Glutamatergic neuron (in vitro differentiated cells): ENCODE measurements around the gene HEXD. TPM values are rescaled to one million over a fixed set of nuclear protein-coding genes. Genes with fewer than 3 reads are reported as not detected.

Experiments
- DNase-seq: peaks from one replicate; pipeline ENCODE4 v3.0.0; 2022
- H3K27ac Mint-ChIP-seq: one replicate; pipeline ENCODE4 v1.8.0; 2020; ENCODE audit warnings: mild to moderate bottlenecking, mixed read lengths, inconsistent platforms; ENCODE audit not compliant: unreplicated experiment
- H3K27me3 Mint-ChIP-seq: one replicate; pipeline ENCODE4 v1.8.0; 2020; ENCODE audit warnings: mild to moderate bottlenecking, moderate library complexity, mixed read lengths, inconsistent platforms; ENCODE audit not compliant: unreplicated experiment
- H3K36me3 Mint-ChIP-seq: one replicate; pipeline ENCODE4 v1.8.0; 2020; ENCODE audit warnings: mild to moderate bottlenecking, mixed read lengths, inconsistent platforms; ENCODE audit not compliant: unreplicated experiment
- H3K4me1 Mint-ChIP-seq: one replicate; pipeline ENCODE4 v1.8.0; 2020; ENCODE audit warnings: mild to moderate bottlenecking, low read depth, mixed read lengths, inconsistent platforms; ENCODE audit not compliant: unreplicated experiment
- H3K4me3 Mint-ChIP-seq: one replicate; pipeline ENCODE4 v1.8.0; 2020; ENCODE audit warnings: mild to moderate bottlenecking, mixed read lengths, inconsistent platforms; ENCODE audit not compliant: unreplicated experiment
- H3K9me3 Mint-ChIP-seq: one replicate; pipeline ENCODE4 v1.8.0; 2020; ENCODE audit warnings: mild to moderate bottlenecking, moderate library complexity, mixed read lengths, inconsistent platforms; ENCODE audit not compliant: unreplicated experiment
- total RNA-seq: library from RNA; stranded (reverse); fragmentation: NEBNext Ultra II Directional; extraction: Animal tissue kit (Norgen Biotek cat#: 25700); gene quantifications from one replicate; pipeline ENCODE4 v1.2.1, GENCODE V29; 2021; ENCODE audit not compliant: unreplicated experiment
- TF ChIP-seq, protein P1 (sequence below): fragments of 200-600 bp; sonication (generic); IDR thresholded peaks from one replicate; pipeline ENCODE4 v1.5.0; 2021; ENCODE audit not compliant: partially characterized antibody, unreplicated experiment

Gene HEXD
- total RNA-seq, 1 donor from 2014 or later, result 58.7 TPM

DNA sequence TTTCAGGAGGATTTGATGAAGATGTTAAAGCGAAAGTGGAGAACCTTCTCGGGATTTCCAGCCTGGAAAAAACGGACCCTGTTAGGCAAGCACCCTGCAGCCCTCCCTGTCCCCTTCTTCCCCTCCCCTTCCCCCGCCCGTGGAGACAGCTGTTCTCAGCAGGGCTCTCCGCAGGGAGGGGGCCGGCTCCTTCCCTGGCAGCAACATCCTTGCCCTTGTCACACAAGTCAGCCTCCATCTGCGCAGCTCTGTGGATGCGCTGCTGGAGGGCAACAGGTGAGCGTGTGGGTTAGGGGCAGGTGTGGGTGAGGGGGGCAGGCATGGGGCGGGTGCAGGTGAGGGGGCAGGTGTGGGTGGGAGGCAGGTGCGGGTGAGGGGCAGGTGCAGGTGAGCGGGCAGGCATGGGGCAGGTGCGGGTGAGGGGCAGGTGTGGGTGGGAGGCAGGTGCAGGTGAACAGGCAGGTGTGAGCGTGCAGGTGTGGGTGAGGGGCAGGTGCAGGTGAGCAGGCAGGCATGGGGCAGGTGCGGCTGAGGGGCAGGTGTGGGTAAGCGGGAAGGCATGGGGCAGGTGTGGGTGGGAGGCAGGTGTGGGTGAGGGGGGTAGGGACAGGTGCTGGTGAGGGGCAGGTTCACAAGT lies 23.0 kb downstream of the HEXD start:
- no peak overlapping the region for H3K4me3 Mint-ChIP-seq
- no peaks in the 10 kb centered on the region for H3K36me3 Mint-ChIP-seq
- H3K9me3 Mint-ChIP-seq, result peaks cover 8% of the 10 kb centered on the region
- no peak overlapping the region for H3K27ac Mint-ChIP-seq
- TF ChIP-seq, protein P1, sequence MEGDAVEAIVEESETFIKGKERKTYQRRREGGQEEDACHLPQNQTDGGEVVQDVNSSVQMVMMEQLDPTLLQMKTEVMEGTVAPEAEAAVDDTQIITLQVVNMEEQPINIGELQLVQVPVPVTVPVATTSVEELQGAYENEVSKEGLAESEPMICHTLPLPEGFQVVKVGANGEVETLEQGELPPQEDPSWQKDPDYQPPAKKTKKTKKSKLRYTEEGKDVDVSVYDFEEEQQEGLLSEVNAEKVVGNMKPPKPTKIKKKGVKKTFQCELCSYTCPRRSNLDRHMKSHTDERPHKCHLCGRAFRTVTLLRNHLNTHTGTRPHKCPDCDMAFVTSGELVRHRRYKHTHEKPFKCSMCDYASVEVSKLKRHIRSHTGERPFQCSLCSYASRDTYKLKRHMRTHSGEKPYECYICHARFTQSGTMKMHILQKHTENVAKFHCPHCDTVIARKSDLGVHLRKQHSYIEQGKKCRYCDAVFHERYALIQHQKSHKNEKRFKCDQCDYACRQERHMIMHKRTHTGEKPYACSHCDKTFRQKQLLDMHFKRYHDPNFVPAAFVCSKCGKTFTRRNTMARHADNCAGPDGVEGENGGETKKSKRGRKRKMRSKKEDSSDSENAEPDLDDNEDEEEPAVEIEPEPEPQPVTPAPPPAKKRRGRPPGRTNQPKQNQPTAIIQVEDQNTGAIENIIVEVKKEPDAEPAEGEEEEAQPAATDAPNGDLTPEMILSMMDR, result no peak
- H3K4me1 Mint-ChIP-seq, result peaks cover 7% of the 10 kb centered on the region
- H3K27me3 Mint-ChIP-seq, result no peaks in the 10 kb centered on the region
- peak; percentile 73 for DNase-seq

DNA sequence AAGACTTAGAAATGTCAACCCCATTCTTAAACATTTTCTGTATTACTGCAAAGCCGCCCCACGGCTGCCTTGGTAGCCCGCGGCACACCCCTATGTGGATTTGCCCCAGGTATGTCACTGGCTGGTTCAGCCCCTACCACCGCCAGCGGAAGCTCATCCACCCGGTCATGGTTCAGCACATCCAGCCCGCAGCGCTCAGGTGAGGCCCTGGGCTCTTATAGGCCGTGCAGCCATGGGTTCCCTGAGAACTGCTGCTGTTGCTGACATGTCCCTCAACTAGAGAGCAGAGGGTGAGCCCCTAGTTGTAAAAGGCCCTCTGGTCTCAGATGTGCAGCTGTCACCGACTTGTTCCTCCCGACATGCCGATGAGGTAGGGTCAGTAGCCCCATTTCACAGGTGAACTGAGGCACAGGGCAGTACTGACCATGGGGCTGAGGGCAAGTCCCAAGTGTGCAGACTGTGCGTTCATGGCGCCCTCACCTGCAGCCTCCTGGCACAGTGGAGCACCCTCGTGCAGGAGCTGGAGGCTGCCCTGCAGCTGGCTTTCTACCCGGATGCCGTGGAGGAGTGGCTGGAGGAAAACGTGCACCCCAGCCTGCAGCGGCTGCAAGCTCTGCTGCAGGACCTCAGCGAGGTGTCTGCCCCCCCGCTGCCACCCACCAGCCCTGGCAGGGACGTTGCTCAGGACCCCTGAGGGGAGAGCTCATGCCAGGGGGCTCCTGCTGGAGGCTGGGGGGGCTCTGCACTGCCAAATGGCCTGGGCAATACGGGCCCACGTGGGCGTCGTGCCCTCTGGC lies 23.7 kb downstream of the HEXD start:
- peaks cover 8% of the 10 kb centered on the region for H3K9me3 Mint-ChIP-seq
- H3K27me3 Mint-ChIP-seq, result peaks cover under 1% of the 10 kb centered on the region
- TF ChIP-seq, protein P1, result no peak
- H3K36me3 Mint-ChIP-seq, result no peaks in the 10 kb centered on the region
- no peak overlapping the region for H3K4me3 Mint-ChIP-seq
- H3K27ac Mint-ChIP-seq, result no peak overlapping the region
- DNase-seq, result no peak
- H3K4me1 Mint-ChIP-seq, result peaks cover 7% of the 10 kb centered on the region

DNA sequence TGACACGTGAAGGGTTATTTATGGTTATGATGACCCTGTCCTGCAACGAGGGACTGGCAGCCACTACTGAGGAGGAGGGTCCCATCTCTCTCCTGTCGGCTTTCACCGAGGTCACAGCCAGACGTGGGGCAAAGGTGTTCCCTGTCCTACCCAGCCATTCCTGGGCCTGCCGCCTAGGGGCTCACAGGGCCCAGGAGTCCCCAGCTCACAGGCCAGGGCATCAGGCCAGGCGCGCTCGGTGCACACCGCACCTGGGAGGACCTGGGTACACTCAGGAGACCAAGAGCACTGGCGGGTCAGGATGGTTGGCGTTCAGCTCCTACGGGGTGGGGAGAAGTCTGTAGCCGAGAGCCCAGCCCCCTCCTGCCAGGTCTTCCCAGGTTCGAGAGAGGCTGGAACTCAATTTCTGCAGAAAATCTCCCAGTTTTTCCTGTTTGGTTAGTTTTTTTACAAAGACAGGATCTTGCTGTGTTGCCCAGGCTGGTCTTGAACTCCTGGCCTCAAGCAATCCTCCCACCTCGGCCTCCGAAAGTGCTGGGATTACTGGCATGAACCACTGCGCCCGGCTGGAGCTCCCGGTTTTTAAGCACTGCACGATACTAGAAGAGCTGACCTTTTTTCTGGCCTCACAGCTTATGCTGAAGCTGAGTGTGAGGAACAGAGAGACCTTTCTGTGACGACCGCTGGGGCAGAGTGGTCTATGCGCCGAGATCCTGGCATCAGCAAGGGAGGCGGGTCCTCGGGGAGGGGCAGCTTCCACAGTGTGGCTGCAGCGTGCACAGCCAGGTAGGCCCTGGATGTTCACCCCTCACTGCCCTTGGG lies 24.7 kb downstream of the HEXD start:
- H3K36me3 Mint-ChIP-seq, result no peaks in the 10 kb centered on the region
- no peak overlapping the region for H3K4me3 Mint-ChIP-seq
- peaks cover 4% of the 10 kb centered on the region for H3K9me3 Mint-ChIP-seq
- no peak overlapping the region for H3K27ac Mint-ChIP-seq
- TF ChIP-seq, protein P1, result no peak
- DNase-seq, result no peak
- H3K27me3 Mint-ChIP-seq, result peaks cover 5% of the 10 kb centered on the region
- H3K4me1 Mint-ChIP-seq, result peaks cover 7% of the 10 kb centered on the region

DNA sequence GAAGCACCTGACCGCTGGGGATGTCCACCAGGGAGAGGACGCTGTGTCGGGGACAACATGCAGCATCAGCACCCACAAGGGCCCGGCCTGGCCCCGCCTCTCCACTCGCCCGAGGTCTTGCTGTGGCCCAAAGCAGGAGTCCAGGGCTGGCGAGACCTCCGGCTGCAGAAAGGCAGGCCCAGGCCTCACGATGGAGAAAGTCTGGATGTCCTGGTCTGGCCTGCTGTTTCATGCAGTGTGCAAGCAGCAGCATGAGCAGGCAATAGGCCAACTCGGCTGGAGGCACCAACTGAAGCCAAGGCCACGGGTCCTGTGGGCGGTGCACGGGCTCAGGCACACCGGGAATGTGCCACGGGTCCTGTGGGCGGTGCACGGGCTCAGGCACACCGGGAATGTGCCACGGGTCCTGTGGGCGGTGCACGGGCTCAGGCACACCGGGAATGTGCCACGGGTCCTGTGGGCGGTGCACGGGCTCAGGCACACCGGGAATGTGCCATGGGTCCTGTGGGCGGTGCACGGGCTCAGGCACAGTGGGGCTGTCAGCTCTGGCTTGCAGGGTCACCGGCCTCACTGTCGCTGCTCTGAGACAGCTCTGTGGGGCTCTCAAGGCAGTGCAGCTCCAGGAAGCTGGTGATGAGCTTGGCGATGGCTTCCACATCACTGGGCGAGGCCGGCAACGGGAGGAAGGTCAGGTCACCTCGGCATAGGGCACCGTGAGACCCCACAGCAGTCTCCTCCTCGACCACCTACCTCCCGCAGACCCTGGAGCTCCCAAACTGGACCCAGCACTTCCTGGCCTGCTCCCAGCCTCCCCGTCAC lies 25.5 kb downstream of the HEXD start:
- H3K36me3 Mint-ChIP-seq, result no peaks in the 10 kb centered on the region
- H3K27ac Mint-ChIP-seq, result no peak overlapping the region
- H3K4me1 Mint-ChIP-seq, result peaks cover 7% of the 10 kb centered on the region
- H3K27me3 Mint-ChIP-seq, result peaks cover 5% of the 10 kb centered on the region
- H3K9me3 Mint-ChIP-seq, result peaks cover 3% of the 10 kb centered on the region
- TF ChIP-seq, protein P1, result no peak
- no peak overlapping the region for H3K4me3 Mint-ChIP-seq
- DNase-seq, result no peak
